Measurements from ENCODE around the gene SGPL1.

SGPL1 gene

GRCh38 chr10:70801854-70802253 lies 13.9 kb upstream of the SGPL1 start:
- no peaks in the 10 kb centered on the region for H3K27me3 ChIP-seq (ENCODE audit: insufficient read depth, low read depth)
- no peak overlapping the region for H3K4me2 ChIP-seq
- H4K20me1 ChIP-seq (ENCODE audit: insufficient read depth) = no peaks in the 10 kb centered on the region
- H2AFZ ChIP-seq (ENCODE audit: low read depth) = no peak overlapping the region
- TF ChIP-seq CTCF (conservative IDR thresholded peaks at IDR 0.05; ENCODE audit: low read depth, low read length) = no peak
- no peak overlapping the region for H3K9ac ChIP-seq
- no peak overlapping the region for H3K4me3 ChIP-seq (IDR thresholded peaks at IDR 0.05; ENCODE audit: insufficient read depth, low read depth, low read length)
- H3K36me3 ChIP-seq (ENCODE audit: insufficient read depth) = no peaks in the 10 kb centered on the region
- H3K4me1 ChIP-seq (ENCODE audit: low read depth, poor library complexity, severe bottlenecking) = no peaks in the 10 kb centered on the region
- no peaks in the 10 kb centered on the region for H3K79me2 ChIP-seq (ENCODE audit: insufficient read depth, low read depth)
- H3K27ac ChIP-seq = no peak overlapping the region

GRCh38 chr10:70803775-70804420 lies 11.8 kb upstream of the SGPL1 start:
- no peak overlapping the region for H3K9ac ChIP-seq
- no peaks in the 10 kb centered on the region for H3K4me1 ChIP-seq (ENCODE audit: low read depth, poor library complexity, severe bottlenecking)
- TF ChIP-seq CTCF (conservative IDR thresholded peaks at IDR 0.05; ENCODE audit: low read depth, low read length) = no peak
- H3K36me3 ChIP-seq (ENCODE audit: insufficient read depth) = no peaks in the 10 kb centered on the region
- no peak overlapping the region for H3K4me2 ChIP-seq
- H3K27ac ChIP-seq = no peak overlapping the region
- H2AFZ ChIP-seq (ENCODE audit: low read depth) = no peak overlapping the region
- no peak overlapping the region for H3K4me3 ChIP-seq (IDR thresholded peaks at IDR 0.05; ENCODE audit: insufficient read depth, low read depth, low read length)
- H3K79me2 ChIP-seq (ENCODE audit: insufficient read depth, low read depth) = no peaks in the 10 kb centered on the region
- H4K20me1 ChIP-seq (ENCODE audit: insufficient read depth) = no peaks in the 10 kb centered on the region
- no peaks in the 10 kb centered on the region for H3K27me3 ChIP-seq (ENCODE audit: insufficient read depth, low read depth)

- H3K79me2 ChIP-seq (ENCODE audit: insufficient read depth, low read depth) = no peaks in the 10 kb centered on the region
- H3K27ac ChIP-seq = no peak overlapping the region
- H3K9ac ChIP-seq = no peak overlapping the region
- no peak for TF ChIP-seq CTCF (conservative IDR thresholded peaks at IDR 0.05; ENCODE audit: low read depth, low read length)
- no peak overlapping the region for H2AFZ ChIP-seq (ENCODE audit: low read depth)
- no peaks in the 10 kb centered on the region for H3K4me1 ChIP-seq (ENCODE audit: low read depth, poor library complexity, severe bottlenecking)
- H4K20me1 ChIP-seq (ENCODE audit: insufficient read depth) = no peaks in the 10 kb centered on the region
- no peaks in the 10 kb centered on the region for H3K36me3 ChIP-seq (ENCODE audit: insufficient read depth)
- H3K4me2 ChIP-seq = no peak overlapping the region
- H3K27me3 ChIP-seq (ENCODE audit: insufficient read depth, low read depth) = no peaks in the 10 kb centered on the region
- H3K4me3 ChIP-seq (IDR thresholded peaks at IDR 0.05; ENCODE audit: insufficient read depth, low read depth, low read length) = no peak overlapping the region
Measured at GRCh38 chr10:70804421-70804808, 11.3 kb upstream of the SGPL1 start.

- Histone ChIP-seq H3K79me2 (ENCODE audit: insufficient read depth, low read depth) (no peaks in the 10 kb centered on the region), H3K36me3 (ENCODE audit: insufficient read depth) (no peaks in the 10 kb centered on the region), H3K4me1 (ENCODE audit: low read depth, poor library complexity, severe bottlenecking) (no peaks in the 10 kb centered on the region), H3K4me2 (no peak overlapping the region), H2AFZ (ENCODE audit: low read depth) (no peak overlapping the region), H4K20me1 (ENCODE audit: insufficient read depth) (no peaks in the 10 kb centered on the region), H3K4me3 (IDR thresholded peaks at IDR 0.05; ENCODE audit: insufficient read depth, low read depth, low read length) (no peak overlapping the region), H3K27ac (no peak overlapping the region), H3K9ac (no peak overlapping the region), H3K27me3 (ENCODE audit: insufficient read depth, low read depth) (no peaks in the 10 kb centered on the region)
- TF ChIP-seq CTCF (conservative IDR thresholded peaks at IDR 0.05; ENCODE audit: low read depth, low read length) = no peak
Measured at GRCh38 chr10:70805619-70806215, 10.0 kb upstream of the SGPL1 start.
